ENCODE results near the gene GTF2B. TPM values are rescaled to one million over a fixed set of nuclear protein-coding genes. Genes with fewer than 3 reads are reported as not detected.
A peak's percentile ranks its signal among the peaks of the same experiment; 100 is the strongest.
"Not testable (repeated sequence)": the region's sequence is repeated elsewhere in the genome, so short reads cannot be mapped to it uniquely, and the experiment has no call there.

The GTF2B gene
- total RNA-seq (2014; rRNA removed; shearing (Covaris generic); ENCODE audit: low replicate concordance), result 34.2 and 38.4 TPM in 2 replicates

DNA sequence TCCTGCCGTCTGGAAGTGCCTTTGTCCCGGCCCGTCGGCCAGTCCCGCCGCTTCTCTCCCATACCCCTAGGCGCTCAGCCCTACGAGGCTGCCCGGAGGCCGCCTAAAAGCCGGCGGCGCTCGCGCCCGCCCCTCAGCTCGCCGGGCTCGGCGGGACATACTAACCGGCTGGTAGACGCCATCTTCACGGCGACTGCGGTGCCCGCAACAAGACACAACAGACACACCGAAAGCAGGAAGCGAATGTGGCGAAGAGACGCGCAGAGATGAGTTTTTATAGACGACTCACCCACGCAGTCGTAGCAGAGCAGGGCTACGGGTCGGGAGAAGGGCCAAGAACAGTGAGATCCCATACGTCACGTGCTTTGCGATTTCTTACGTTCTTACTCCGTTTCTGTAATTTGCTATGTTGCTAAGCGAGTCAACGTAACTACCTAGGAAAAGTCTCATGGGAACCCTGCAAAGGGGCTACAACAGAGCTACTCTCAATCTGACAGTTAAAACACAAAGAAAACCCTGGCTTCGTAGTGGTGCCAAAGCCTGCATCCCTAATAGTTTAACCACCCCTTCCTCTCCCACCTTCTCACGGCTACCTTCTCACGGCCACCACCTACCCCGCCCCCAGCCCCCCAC, at the start of gene GTF2B:
TSS of gene GTF2B (minus strand) at position 250 of the 633 bp plus-strand sequence. CDS start at position 182, 68 bp downstream.
- DNase-seq (ENCODE audit: low read depth), result peak; percentile 84
- in situ Hi-C loops (cut with HindIII; ENCODE audit: low pct_unique_long_range_greater_than_20kb, low sequenced_read_pairs), result no loop called here

- in situ Hi-C loops (cut with HindIII; ENCODE audit: low pct_unique_long_range_greater_than_20kb, low sequenced_read_pairs), result not testable (repeated sequence)
Measured at GRCh38 chr1:88938528-88938927, 47.2 kb upstream of the GTF2B start.

GRCh38 chr1:88936760-88937342, 45.5 kb upstream of the GTF2B start:
- in situ Hi-C loops (cut with HindIII; ENCODE audit: low pct_unique_long_range_greater_than_20kb, low sequenced_read_pairs), result no loop called here
- no peak for DNase-seq (ENCODE audit: low read depth)

More at GRCh38 chr1:88938528-88938927, 47.2 kb upstream of the GTF2B start:
- not testable (repeated sequence) for DNase-seq (ENCODE audit: low read depth)

DNA sequence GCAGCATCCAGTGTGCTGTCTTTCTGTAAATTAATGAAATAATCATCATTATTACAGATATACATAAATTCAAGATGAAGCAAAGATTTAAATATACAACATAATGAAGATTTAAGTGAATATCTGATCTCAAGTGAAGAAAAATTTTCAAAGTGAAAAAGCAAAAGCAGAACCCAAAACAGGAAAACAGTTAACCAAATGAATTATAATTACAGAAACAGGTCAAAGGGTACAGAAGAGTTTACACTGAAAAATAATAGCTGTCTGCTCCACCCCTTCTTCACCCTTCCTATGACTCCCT, 44.8 kb upstream of the GTF2B start:
- DNase-seq (ENCODE audit: low read depth), result no peak
- in situ Hi-C loops (cut with HindIII; ENCODE audit: low pct_unique_long_range_greater_than_20kb, low sequenced_read_pairs), result no loop called here

DNA sequence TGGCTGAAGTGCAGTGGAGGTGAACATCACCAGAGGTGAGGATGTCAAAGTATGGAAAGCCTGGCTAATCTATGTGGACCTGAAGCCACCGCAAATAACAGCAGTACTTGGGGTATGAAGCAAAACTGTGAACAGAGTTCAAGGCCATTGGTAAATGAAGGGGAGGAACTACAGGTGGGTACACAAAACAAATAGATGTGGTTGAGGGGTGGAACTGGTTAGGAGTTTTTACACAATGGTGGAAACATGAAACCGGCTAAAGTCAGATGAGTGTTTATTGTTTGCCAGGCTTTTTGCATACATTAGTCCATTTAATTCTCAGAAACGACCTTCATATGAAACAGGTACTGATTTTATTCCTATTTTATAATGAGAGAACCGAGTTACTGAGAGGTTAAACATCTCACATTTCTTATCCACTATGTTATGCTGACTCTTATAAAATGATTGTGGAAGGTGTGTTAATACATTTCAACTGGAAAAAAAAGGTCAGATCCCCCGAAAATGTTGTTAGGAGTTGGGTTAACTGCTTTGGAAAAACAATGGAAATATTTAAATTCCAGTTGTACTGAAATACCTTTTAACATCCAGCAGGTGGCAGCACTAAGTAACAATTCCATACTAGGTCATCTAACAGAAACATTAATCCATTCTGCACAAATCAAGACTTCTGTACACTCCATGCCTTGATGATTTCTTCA, 44.3 kb upstream of the GTF2B start:
- DNase-seq (ENCODE audit: low read depth), result peak; percentile 8
- in situ Hi-C loops (cut with HindIII; ENCODE audit: low pct_unique_long_range_greater_than_20kb, low sequenced_read_pairs), result no loop called here

DNA sequence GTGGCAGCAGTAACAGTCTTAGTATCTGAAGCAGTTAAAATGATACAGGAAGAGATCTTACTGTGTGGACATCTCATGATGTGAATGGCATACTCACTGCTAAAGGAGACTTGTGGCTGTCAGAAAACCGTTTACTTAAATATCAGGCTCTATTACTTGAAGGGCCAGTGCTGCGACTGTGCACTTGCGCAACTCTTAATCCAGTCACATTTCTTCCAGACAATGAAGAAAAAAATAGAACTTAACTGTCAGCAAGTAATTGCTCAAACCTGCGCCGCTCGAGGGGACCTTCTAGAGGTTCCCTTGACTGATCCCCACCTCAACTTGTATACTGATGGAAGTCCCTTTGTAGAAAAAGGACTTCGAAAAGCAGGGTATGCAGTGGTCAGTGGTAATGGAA, 38.8 kb upstream of the GTF2B start:
- in situ Hi-C loops (cut with HindIII; ENCODE audit: low pct_unique_long_range_greater_than_20kb, low sequenced_read_pairs); DNase-seq (ENCODE audit: low read depth): not testable (repeated sequence)

DNA sequence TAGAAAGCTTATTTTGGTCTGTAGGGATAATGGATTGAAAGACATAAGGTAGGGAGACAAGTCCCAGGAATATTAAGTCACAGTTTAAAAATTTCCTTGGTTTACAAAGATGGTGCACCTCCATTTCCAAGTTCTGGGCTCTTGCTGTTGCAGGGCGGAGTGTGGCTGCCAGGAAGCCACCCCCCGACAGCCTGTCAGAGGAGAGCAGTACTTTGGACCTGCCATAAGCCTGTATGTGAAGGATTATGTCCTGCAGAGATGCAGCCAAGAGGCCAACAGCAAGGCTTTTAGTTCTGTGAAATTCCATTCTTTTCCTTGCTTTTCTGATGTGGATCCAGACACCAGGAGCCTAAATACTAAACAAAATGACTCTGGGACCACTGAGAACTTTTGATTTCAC, 31.9 kb upstream of the GTF2B start:
- in situ Hi-C loops (cut with HindIII; ENCODE audit: low pct_unique_long_range_greater_than_20kb, low sequenced_read_pairs), result no loop called here
- no peak for DNase-seq (ENCODE audit: low read depth)

DNA sequence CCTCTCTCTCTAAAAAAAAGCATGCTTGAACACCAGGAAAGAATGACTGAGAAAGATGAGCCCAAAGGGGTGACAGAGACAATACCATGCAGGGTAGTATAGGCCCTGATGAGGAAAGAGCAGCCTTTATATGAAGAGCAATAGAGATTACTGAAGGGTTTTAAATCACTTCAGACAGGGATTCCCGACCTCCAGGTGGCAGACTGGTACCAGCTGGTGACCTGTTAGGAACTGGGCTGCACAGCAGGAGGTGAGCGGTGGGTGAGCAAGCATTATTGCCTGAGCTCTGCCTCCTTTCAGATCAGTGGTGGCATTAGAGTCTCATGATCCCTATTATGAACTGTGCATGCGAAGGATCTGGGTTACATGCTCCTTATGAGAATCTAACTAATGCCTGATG, 30.8 kb upstream of the GTF2B start:
- DNase-seq (ENCODE audit: low read depth), result no peak
- in situ Hi-C loops (cut with HindIII; ENCODE audit: low pct_unique_long_range_greater_than_20kb, low sequenced_read_pairs), result no loop called here

- in situ Hi-C loops (cut with HindIII; ENCODE audit: low pct_unique_long_range_greater_than_20kb, low sequenced_read_pairs), result no loop called here
- DNase-seq (ENCODE audit: low read depth), result no peak
Measured at GRCh38 chr1:88920845-88921244, 29.5 kb upstream of the GTF2B start.

DNA sequence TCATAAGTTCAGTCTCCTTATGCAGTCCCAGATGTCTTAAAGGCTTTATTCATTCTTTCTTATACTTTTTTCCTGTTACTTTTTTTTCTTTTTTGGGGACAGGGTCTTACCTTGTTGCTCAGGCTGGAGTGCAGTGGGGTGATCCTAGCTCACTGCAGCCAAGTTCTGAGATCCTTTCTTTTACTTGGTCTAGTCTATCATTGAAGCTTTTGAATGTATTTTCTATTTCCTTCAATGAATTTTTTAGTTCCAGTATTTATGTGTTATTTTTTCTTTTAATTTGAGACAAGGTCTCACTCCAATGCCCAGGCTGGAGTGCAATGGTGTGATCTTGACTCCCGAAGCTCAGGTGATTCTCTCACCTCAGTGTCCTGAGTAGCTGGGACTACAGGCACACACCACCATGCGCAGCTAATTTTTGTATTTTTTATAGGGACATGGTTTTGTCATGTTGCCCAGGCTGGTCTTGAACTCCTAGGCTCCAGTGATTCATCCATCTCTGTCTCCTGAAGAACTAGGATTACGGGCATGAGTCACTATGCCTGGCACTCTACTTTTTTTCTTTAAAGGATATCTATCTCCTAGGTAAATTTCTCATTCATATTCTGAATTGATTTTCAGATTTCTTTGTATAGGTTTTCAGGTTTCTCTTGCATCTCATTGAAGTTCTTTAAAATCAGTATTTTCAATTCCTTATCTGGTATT, 26.1 kb upstream of the GTF2B start:
- peak; percentile 16 for DNase-seq (ENCODE audit: low read depth)
- in situ Hi-C loops (cut with HindIII; ENCODE audit: low pct_unique_long_range_greater_than_20kb, low sequenced_read_pairs), result no loop called here

- no peak for DNase-seq (ENCODE audit: low read depth)
- in situ Hi-C loops (cut with HindIII; ENCODE audit: low pct_unique_long_range_greater_than_20kb, low sequenced_read_pairs), result no loop called here
Measured at GRCh38 chr1:88916883-88917282, 25.5 kb upstream of the GTF2B start.

DNA sequence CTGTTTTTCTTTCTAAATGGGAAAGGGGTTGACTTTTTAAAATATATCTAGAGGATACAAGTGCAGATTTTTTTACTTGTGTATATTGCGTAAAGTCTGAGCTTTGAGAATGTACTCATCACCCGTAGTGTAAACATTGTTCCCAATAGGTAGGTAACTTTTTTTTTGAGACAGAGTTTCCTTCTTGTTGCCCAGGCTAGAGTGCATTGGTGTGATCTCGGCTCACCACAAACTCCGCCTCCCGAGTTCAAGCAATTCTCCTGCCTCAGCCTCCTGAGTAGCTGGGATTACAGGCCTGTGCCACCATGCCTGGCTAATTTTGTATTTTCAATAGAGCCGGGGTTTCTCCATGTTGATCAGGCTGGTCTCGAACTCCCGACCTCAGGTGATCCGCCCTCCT, 20.4 kb upstream of the GTF2B start:
- in situ Hi-C loops (cut with HindIII; ENCODE audit: low pct_unique_long_range_greater_than_20kb, low sequenced_read_pairs); DNase-seq (ENCODE audit: low read depth): not testable (repeated sequence)

DNA sequence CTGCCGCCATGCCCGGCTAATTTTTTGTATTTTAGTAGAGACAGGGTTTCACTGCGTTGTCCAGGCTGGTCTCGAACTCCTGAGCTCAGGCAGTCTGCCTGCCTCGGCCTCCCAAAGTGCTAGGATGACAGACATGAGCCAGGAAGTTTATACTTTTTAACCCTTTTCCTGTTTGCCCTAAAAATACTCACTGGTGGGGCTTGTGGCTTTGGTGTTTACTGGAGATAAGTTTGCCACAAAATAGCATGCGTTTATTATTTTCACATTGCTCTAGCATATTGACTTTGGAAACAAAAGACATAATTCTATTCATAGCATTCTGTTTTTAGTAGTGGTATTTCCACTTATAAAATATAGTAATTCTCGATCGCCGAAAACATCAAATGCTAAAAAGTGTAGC, 19.8 kb upstream of the GTF2B start:
- no peak for DNase-seq (ENCODE audit: low read depth)
- in situ Hi-C loops (cut with HindIII; ENCODE audit: low pct_unique_long_range_greater_than_20kb, low sequenced_read_pairs), result no loop called here

GRCh38 chr1:88910401-88910800, 19.0 kb upstream of the GTF2B start:
- in situ Hi-C loops (cut with HindIII; ENCODE audit: low pct_unique_long_range_greater_than_20kb, low sequenced_read_pairs), result no loop called here
- no peak for DNase-seq (ENCODE audit: low read depth)

- no peak for DNase-seq (ENCODE audit: low read depth)
- in situ Hi-C loops (cut with HindIII; ENCODE audit: low pct_unique_long_range_greater_than_20kb, low sequenced_read_pairs), result no loop called here
Measured at GRCh38 chr1:88900883-88901282, 9.5 kb upstream of the GTF2B start.

- DNase-seq (ENCODE audit: low read depth), result no peak
- in situ Hi-C loops (cut with HindIII; ENCODE audit: low pct_unique_long_range_greater_than_20kb, low sequenced_read_pairs), result no loop called here
Measured at GRCh38 chr1:88897070-88897730, 5.8 kb upstream of the GTF2B start.

GRCh38 chr1:88892357-88892877, 1.1 kb upstream of the GTF2B start:
- DNase-seq (ENCODE audit: low read depth), result peak; percentile 93
- in situ Hi-C loops (cut with HindIII; ENCODE audit: low pct_unique_long_range_greater_than_20kb, low sequenced_read_pairs), result no loop called here

DNA sequence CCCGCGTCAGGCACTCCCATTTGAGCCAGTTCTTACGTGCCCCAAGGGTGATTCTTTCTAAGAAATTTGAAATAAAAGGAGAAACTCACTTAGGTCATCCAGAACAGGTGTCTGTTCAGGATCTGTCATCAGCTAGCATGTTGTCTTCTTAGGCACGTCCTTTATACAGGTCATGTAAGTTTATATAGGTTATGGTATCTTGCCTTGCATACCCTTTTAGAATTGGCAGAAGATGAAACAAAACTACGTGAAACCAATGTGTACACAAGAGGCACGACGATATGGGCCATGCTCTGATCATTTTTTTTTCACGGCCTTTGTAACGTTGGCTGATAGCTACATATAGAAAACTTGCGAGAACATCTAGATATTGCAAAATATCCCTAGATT, 579 bp upstream of the GTF2B start:
- in situ Hi-C loops (cut with HindIII; ENCODE audit: low pct_unique_long_range_greater_than_20kb, low sequenced_read_pairs), result no loop called here
- peak; percentile 20 for DNase-seq (ENCODE audit: low read depth)
